KOPT-K1 (cell line): ENCODE measurements around the gene FOXR1.
"Not testable (repeated sequence)": the region's sequence is repeated elsewhere in the genome, so short reads cannot be mapped to it uniquely, and the experiment has no call there.

Experiments
- H3K27ac ChIP-seq: fragments of 200-600 bp; sonication (generic); 2 replicates; pipeline ENCODE4 v1.5.1; 2016; ENCODE audit warnings: antibody characterized with exemption, mild to moderate bottlenecking, low read depth, low read length; ENCODE audit not compliant: poor library complexity, severe bottlenecking
- H3K36me3 ChIP-seq: fragments of 200-600 bp; sonication (generic); 2 replicates; pipeline ENCODE4 v1.5.1; 2017; ENCODE audit warnings: antibody characterized with exemption, mild to moderate bottlenecking, low read length, moderate library complexity; ENCODE audit not compliant: insufficient read depth
- H3K9me3 ChIP-seq: fragments of 200-600 bp; sonication (generic); 2 replicates; pipeline ENCODE4 v1.5.1; 2017; ENCODE audit warnings: antibody characterized with exemption, low read length, mild to moderate bottlenecking; ENCODE audit not compliant: insufficient read depth, poor library complexity, severe bottlenecking

The FOXR1 gene

GRCh38 chr11:118935376-118935775, 36.2 kb upstream of the FOXR1 start:
- Histone ChIP-seq H3K9me3 (no peaks in the 10 kb centered on the region), H3K27ac (no peak overlapping the region), H3K36me3 (no peaks in the 10 kb centered on the region)

GRCh38 chr11:118938491-118939403, 32.8 kb upstream of the FOXR1 start:
- Histone ChIP-seq H3K27ac (no peak overlapping the region), H3K9me3 (no peaks in the 10 kb centered on the region), H3K36me3 (no peaks in the 10 kb centered on the region)

DNA sequence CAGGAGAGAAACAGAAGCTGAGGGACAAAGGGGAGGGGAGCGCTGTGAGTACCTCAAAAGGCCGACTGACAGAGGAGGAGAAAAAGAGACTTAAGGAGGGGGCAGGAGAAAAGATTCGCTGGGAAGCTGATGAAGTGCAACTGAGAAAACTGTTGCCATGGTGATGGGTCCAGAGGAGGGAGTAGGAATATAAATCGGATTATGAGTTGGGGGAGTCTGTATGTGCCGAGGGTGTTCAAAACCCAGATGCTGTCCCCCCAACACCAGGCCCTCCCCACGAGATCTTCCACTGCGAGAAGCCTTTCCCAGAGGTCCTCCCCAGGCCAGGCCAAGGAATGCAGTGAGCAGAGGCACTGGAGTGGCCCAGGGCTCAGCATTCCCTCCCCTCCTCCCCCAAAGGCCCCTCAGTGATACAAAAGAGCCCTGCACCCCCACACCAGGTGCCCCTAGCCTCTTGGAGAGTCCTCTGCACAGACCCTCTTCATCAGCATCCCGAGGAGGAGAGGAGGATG, 32.1 kb upstream of the FOXR1 start:
- H3K27ac ChIP-seq = peak overlapping the region; percentile 71
- H3K36me3 ChIP-seq = no peaks in the 10 kb centered on the region
- no peaks in the 10 kb centered on the region for H3K9me3 ChIP-seq

GRCh38 chr11:118939953-118940598, 31.5 kb upstream of the FOXR1 start:
- Histone ChIP-seq H3K27ac (peak overlapping the region; percentile 71), H3K36me3 (no peaks in the 10 kb centered on the region), H3K9me3 (no peaks in the 10 kb centered on the region)

DNA sequence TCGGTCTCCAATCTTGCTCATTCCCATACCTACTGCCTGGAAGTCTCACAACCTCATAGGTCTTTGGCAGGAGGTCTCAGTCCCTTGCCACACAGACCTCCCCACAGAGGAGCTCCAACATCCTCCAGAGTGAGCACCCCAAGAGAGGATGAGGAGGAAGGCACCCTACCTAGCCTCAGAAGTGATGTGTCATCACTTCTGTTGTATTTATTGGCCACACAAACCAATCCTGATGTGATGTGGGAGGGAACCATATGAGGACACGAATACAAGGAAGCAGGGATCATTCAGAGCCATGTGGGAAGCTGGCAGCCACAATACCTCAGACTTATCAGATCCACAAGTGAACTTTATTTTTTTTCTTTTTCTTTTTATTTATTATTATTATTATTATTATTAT, 24.5 kb upstream of the FOXR1 start:
- H3K36me3 ChIP-seq = no peaks in the 10 kb centered on the region
- no peaks in the 10 kb centered on the region for H3K9me3 ChIP-seq

DNA sequence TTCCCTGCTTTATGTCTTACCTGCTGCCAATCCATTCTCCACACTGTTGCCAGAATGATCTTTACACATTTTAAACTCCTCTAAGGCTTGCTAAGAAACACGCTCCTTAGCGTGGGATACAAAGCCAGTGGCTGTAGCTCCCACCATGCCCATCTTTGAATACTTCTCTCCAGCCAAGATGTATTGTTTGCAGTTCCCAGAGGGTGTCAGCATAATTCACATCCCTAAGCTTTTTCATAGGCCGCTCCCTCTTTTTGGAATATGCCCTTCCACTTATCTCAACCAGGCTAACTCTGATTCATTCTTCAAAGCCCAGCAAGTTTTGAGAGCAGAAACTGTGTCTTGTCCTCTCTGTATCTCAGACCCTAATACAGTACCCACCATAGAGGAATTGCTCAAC, 23.6 kb upstream of the FOXR1 start:
- Histone ChIP-seq H3K27ac (no peak overlapping the region), H3K9me3 (no peaks in the 10 kb centered on the region), H3K36me3 (no peaks in the 10 kb centered on the region)

More for the DNA sequence above, 24.5 kb upstream of the FOXR1 start:
- H3K27ac ChIP-seq = no peak overlapping the region

GRCh38 chr11:118953265-118953664, 18.3 kb upstream of the FOXR1 start:
- H3K27ac ChIP-seq = no peak overlapping the region
- no peaks in the 10 kb centered on the region for H3K9me3 ChIP-seq
- no peaks in the 10 kb centered on the region for H3K36me3 ChIP-seq

GRCh38 chr11:118953976-118954375, 17.6 kb upstream of the FOXR1 start:
- H3K9me3 ChIP-seq, H3K27ac ChIP-seq, H3K36me3 ChIP-seq: not testable (repeated sequence)

- no peaks in the 10 kb centered on the region for H3K9me3 ChIP-seq
- H3K27ac ChIP-seq = no peak within 1 kb of the TSS
- H3K36me3 ChIP-seq = no peaks in the 10 kb centered on the region
These were observed 15.3 kb upstream of the FOXR1 start, which contains the start of gene UPK2 for GRCh38 chr11:118956094-118956846. Gene UPK2, plus strand, starts transcription at chr11:118956298. Its CDS starts 53 bp downstream, at chr11:118956351.

- no peaks in the 10 kb centered on the region for H3K36me3 ChIP-seq
These were observed 14.6 kb upstream of the FOXR1 start for GRCh38 chr11:118956847-118957469.

DNA sequence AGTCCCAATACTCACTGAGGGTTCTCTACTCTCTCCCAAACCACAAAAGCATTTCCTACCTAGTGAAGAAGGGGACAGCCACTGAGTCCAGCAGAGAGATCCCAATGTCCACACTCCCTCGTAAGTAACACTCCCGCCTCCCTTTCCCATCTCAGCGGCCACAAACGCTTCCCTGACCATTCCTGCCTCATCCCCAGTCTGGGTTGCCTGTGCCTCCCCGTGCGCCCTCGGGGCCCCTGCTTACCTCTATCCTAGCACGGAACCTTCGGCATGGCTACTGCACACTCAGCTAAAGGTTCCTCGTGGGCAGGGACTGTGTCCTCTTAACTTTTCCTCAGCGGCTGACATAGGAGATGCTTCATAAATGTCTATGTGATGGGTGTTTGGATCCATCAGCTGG, 14.0 kb upstream of the FOXR1 start:
- no peaks in the 10 kb centered on the region for H3K36me3 ChIP-seq
- H3K9me3 ChIP-seq = no peaks in the 10 kb centered on the region
- H3K27ac ChIP-seq = no peak overlapping the region

More at GRCh38 chr11:118956847-118957469, 14.6 kb upstream of the FOXR1 start:
- no peaks in the 10 kb centered on the region for H3K9me3 ChIP-seq
- no peak overlapping the region for H3K27ac ChIP-seq

DNA sequence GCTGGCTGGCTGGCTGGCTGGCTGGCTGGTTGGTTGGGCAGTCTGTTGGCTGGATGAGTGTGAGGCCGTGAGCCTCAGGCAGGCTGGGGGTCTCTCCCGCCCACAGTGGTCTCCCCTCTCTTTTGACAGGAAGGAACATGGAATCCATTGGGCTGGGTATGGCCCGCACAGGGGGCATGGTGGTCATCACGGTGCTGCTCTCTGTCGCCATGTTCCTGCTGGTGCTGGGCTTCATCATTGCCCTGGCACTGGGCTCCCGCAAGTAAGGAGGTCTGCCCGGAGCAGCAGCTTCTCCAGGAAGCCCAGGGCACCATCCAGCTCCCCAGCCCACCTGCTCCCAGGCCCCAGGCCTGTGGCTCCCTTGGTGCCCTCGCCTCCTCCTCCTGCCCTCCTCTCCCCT, 13.6 kb upstream of the FOXR1 start:
- Histone ChIP-seq H3K9me3 (no peaks in the 10 kb centered on the region), H3K27ac (no peak overlapping the region), H3K36me3 (no peaks in the 10 kb centered on the region)

DNA sequence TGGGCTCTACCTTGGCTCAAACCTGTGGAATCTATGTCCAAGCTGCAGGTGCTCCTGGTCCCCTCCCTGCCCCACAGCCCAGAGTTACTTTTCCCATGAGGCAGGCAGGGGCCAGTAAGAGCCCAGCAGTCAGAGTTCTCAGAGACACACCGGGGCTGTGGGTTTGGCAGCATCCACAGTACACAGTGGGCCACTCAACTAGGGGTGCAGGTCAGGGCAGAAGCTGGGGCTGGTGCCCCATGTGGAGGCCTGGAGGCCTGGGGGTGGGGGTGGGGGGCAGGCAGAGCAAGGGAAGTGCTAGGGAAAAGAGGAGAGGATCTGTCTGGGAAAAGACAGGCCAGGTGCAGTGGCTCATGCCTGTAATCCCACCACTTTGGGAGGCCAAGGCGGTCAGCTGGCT, 13.0 kb upstream of the FOXR1 start:
- Histone ChIP-seq H3K27ac (no peak overlapping the region), H3K9me3 (no peaks in the 10 kb centered on the region), H3K36me3 (no peaks in the 10 kb centered on the region)

DNA sequence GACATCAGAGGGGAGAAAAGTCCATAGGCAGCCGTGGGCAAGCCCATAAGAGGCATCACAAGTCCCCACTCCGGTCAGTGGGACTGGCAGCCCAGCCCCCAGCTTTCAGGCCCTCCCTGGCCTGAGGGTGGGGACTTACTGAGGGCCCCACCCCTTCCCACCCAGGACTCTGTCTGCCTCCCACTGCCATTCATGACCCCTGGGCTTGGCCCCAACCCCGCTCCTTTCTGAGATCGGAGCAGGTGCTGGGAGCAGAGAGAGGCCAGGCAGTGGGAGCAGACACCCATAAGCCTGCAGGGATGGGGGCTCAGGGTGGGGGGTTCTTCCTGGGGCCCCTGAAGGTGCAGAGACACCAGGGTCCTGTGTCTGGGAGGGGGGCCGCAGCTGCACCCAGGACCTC, 10.4 kb upstream of the FOXR1 start:
- Histone ChIP-seq H3K36me3 (no peaks in the 10 kb centered on the region), H3K9me3 (no peaks in the 10 kb centered on the region), H3K27ac (no peak overlapping the region)
